Heart left ventricle (tissue), 16 donors: ENCODE results near the gene HYCC2. TPM values are rescaled to one million over a fixed set of nuclear protein-coding genes. Genes with fewer than 3 reads are reported as not detected.

Source experiments
- ATAC-seq, 4 donors: fragments of 200-7000 bp; cut with Tn5 transposase; one replicate each; pipeline ENCODE4 v1.9.1; 2020 to 2022; ENCODE audit warnings: moderate library complexity in 4 of 4, mild to moderate bottlenecking in 3 of 4, moderate number of reproducible peaks in 1 of 4
- DNase-seq, 5 donors: peaks; one replicate each; pipeline ENCODE4 v3.0.0-alpha.2; 2020
- H3K27ac ChIP-seq, 12 donors: fragments of 200-600 bp; sonication (generic) in 4 of 12; one replicate each; pipeline versions ENCODE4 v1.5.0 to v1.8.0; 2016 to 2022; ENCODE audit warnings: mild to moderate bottlenecking in 2 of 12
- H3K27me3 ChIP-seq, 9 donors: fragments of 200-600 bp; sonication (generic) in 2 of 9; one replicate each; pipeline versions ENCODE4 v1.5.1 to v1.8.0; 2016 to 2022; ENCODE audit warnings: mild to moderate bottlenecking in 3 of 9
- H3K36me3 ChIP-seq, 9 donors: fragments of 200-600 bp; sonication (generic) in 2 of 9; one replicate each; pipeline versions ENCODE4 v1.5.0 to v1.8.0; 2018 to 2022; ENCODE audit warnings: mild to moderate bottlenecking in 2 of 9
- H3K4me1 ChIP-seq, 12 donors: fragments of 200-600 bp; sonication (generic) in 4 of 12; one replicate each; pipeline versions ENCODE4 v1.5.0 to v1.8.0; 2016 to 2022; ENCODE audit warnings: mild to moderate bottlenecking in 3 of 12
- H3K4me3 ChIP-seq, 12 donors: fragments of 200-600 bp; sonication (generic) in 4 of 12; one replicate each; pipeline versions ENCODE4 v1.5.0 to v1.8.0; 2017 to 2022; ENCODE audit warnings: mild to moderate bottlenecking in 9 of 12, moderate library complexity in 4 of 12
- H3K9me3 ChIP-seq, 12 donors: fragments of 200-600 bp; sonication (generic) in 4 of 12; one replicate each; pipeline versions ENCODE4 v1.5.0 to v1.8.0; 2016 to 2022; ENCODE audit warnings: mild to moderate bottlenecking in 1 of 12
- POLR2A ChIP-seq, 2 donors: fragments of 450-650 bp; IDR thresholded peaks; one replicate each; pipeline ENCODE4 v1.6.1; 2017; ENCODE audit warnings: antibody characterized with exemption in 2 of 2, mild to moderate bottlenecking in 2 of 2, moderate library complexity in 2 of 2
- WGBS, 4 donors: extraction: QIAGEN DNeasy Blood & Tissue Kit in 2 of 4; methylation state at CpG; one replicate each; pipeline versions ENCODE4 v1.1.5 to v1.1.7; 2013 to 2018; 5-methylcytosine and 5-hydroxymethylcytosine counted together
- intact Hi-C, 10 donors: fragments of 100-400 bp; cut with DNase I; formaldehyde crosslinking; loops; one replicate each; pipeline versions ENCODE4 v1.11.1 to v1.14.2; 2022
- polyA plus RNA-seq, 2 donors: library from polyadenylated mRNA; stranded (reverse); fragments of 200-250 nt; gene quantifications; one replicate each; pipeline ENCODE4 v1.2.3, GENCODE V29; 2013
- total RNA-seq, 9 donors: library from RNA; depleted of rRNA in 2 of 9; stranded (reverse); fragments of >200 nt in 2 of 9; fragmentation: NEBNext Ultra II Directional in 3 of 9; extraction: Animal tissue kit (Norgen Biotek cat#: 25700) in 3 of 9; gene quantifications; one replicate each; pipeline versions ENCODE4 v1.1.0 to v1.2.4, GENCODE V29; 2016 to 2023
- TF ChIP-seq, protein P1 (sequence below), 12 donors: fragments of 200-600 bp; sonication (generic) in 4 of 12; IDR thresholded peaks; one replicate each; pipeline versions ENCODE4 v1.5.0 to v1.8.0; 2018 to 2022; ENCODE audit warnings: antibody characterized with exemption in 12 of 12, mild to moderate bottlenecking in 5 of 12
- donor health status: ischemic (EF 13 %, LVEDD 7.1; RV severe dilation, severe dysfunction).
- donor health status: healthy with polysubstance abuse.
- donor health status: DM: no; HTN: yes; CAD: no.
- donor health status: DM: no; HTN: no; CAD: no.
- donor health status: ischemic (EF 25% LVEDD 6.9; RV normal size, moderate dysfunction).
- donor health status: ischemic (EF 25% LVEDD 5.7; RV mildly dilated, moderate dysfunction).
- donor health status: healthy.
- donor health status: DM: yes; HTN: yes; CAD: no.
- donor health status: ischemic (EF 35%, LVEDD 5.7; RV mildly dilated, moderate dysfunction).
- donor health status: nonischemic (EF 11% LVEDD 7.7; RV severe dilation, severe dysfunction).
- donor health status: DM: yes; HTN: yes; CAD: no.
- donor health status: PGD.
- donor health status: ischemic (EF 29% LVEDD 5.4; RV normal size, mild dysfunction).
- donor health status: nonischemic (EF 23%, LVEDD 6.1; RV moderate dilation, normal function).

The HYCC2 gene
- total and polyA plus RNA-seq, 11 donors: 3.7 to 16.3 (median 9.1) TPM

DNA sequence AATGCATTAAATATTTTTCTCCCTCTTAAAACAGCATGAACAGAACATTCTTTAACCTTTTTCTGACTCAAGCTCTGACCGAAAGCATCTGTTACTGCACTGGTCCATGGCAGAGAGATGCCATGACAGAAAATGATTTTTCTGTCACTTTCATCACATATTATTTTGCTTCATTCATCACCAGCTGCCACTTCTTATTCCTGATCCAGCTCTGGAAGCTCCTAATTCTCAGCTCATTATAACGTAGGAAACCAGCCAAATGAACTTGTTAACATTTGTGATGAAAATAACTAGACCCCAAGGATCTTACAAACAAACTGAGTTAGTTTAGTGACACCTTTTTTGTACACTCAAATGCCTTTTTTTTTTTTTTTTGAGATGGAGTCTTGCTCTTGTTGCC lies 36.9 kb upstream of the HYCC2 start:
- TF ChIP-seq, protein P1, sequence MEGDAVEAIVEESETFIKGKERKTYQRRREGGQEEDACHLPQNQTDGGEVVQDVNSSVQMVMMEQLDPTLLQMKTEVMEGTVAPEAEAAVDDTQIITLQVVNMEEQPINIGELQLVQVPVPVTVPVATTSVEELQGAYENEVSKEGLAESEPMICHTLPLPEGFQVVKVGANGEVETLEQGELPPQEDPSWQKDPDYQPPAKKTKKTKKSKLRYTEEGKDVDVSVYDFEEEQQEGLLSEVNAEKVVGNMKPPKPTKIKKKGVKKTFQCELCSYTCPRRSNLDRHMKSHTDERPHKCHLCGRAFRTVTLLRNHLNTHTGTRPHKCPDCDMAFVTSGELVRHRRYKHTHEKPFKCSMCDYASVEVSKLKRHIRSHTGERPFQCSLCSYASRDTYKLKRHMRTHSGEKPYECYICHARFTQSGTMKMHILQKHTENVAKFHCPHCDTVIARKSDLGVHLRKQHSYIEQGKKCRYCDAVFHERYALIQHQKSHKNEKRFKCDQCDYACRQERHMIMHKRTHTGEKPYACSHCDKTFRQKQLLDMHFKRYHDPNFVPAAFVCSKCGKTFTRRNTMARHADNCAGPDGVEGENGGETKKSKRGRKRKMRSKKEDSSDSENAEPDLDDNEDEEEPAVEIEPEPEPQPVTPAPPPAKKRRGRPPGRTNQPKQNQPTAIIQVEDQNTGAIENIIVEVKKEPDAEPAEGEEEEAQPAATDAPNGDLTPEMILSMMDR (IDR thresholded peaks at IDR 0.05): no peak
- no peak for TF ChIP-seq POLR2A (IDR thresholded peaks at IDR 0.05)
- 77 to 95% (median 90%) methylated on average over 2 of the region's 2 CpGs for WGBS, 4 donors
- intact Hi-C loops: no loop called here
- ATAC-seq (no peak), DNase-seq (no peak)
- no peaks in the 10 kb centered on the region for H3K9me3 ChIP-seq
- peaks cover 0 to 3% (median 0%) of the 10 kb centered on the region in 9 donors for H3K36me3 ChIP-seq
- H3K27ac ChIP-seq: no peak overlapping the region
- no peak overlapping the region for H3K4me3 ChIP-seq
- no peaks in the 10 kb centered on the region for H3K27me3 ChIP-seq
- H3K4me1 ChIP-seq: peaks cover 0 to 15% (median 0%) of the 10 kb centered on the region in 12 donors

DNA sequence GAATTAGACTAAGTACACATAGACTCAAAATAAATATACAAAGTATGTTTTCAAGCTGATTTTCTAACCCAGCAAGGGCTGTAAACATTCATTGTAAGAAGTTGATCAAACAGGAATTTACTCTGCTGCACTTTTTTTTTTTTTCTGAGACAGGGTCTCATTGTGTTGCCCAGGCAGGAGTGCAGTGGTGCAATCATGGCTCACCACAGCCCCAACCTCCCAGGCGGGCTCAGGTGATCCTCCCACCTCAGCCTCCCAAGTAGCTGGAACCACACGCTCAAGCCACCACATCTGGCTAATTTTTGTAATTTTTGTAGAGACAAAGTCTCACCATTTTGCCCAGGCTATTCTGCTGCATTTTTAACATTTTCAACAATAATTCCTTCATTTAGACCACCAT lies 36.2 kb upstream of the HYCC2 start:
- peaks cover 0 to 15% (median 0%) of the 10 kb centered on the region in 12 donors for H3K4me1 ChIP-seq
- peaks cover 0 to 3% (median 0%) of the 10 kb centered on the region in 9 donors for H3K36me3 ChIP-seq
- H3K27me3 ChIP-seq: no peaks in the 10 kb centered on the region
- ATAC-seq (no peak), DNase-seq (no peak)
- no peak overlapping the region for H3K27ac ChIP-seq
- 95 to 98% (median 97%) methylated on average over 2 of the region's 2 CpGs for WGBS, 4 donors
- intact Hi-C loops: no loop called here
- no peak for TF ChIP-seq POLR2A (IDR thresholded peaks at IDR 0.05)
- TF ChIP-seq, protein P1 (IDR thresholded peaks at IDR 0.05): no peak
- H3K4me3 ChIP-seq: no peak overlapping the region
- no peaks in the 10 kb centered on the region for H3K9me3 ChIP-seq

DNA sequence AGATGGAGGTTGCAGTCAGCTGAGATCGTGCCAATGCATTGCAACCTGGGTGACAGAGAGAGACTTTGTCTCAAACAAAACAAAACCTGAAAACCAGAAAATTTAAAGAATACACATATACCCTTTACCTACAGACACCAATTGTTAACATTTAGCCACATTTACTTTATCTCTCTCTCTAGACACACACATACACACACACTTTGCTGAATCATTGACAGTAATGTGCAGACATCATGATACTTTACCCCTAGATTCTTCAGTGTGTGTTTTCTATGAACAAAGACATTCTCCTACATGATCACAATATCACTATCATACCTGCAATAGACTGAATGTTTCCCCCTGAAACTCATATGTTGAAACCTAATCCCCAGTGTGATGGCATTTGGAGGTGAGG lies 34.3 kb upstream of the HYCC2 start:
- no peak for TF ChIP-seq POLR2A (IDR thresholded peaks at IDR 0.05)
- intact Hi-C loops: no loop called here
- DNase-seq (no peak), ATAC-seq (no peak)
- H3K27ac ChIP-seq: no peak overlapping the region
- H3K4me1 ChIP-seq: peaks cover 0 to 11% (median 0%) of the 10 kb centered on the region in 12 donors
- H3K27me3 ChIP-seq: no peaks in the 10 kb centered on the region
- H3K4me3 ChIP-seq: no peak overlapping the region
- H3K36me3 ChIP-seq: peaks cover 0 to 3% (median 0%) of the 10 kb centered on the region in 9 donors
- no peaks in the 10 kb centered on the region for H3K9me3 ChIP-seq
- 96 to 100% (median 98%) methylated on average over 1 of the region's 1 CpG for WGBS, 4 donors

DNA sequence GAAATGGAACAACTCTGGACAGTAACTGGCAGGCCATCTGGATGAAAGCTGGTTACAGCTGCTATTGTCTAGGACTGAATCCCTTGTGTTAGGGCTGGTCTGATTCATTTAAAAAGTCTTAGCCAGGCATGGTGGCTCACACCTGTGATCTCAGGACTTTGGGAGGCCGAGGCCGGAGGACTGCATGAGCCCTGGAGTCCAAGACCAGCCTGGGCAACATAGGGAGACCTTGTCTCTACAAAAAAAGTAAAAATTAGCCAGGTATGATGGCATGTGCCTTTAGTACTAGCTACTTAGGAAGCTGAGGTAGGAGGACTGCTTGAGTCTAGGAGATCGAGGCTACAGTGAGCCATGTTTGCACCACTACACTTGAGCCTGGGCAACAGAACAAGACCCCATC lies 29.0 kb upstream of the HYCC2 start:
- ATAC-seq (no peak), DNase-seq (no peak)
- no peaks in the 10 kb centered on the region for H3K27me3 ChIP-seq
- H3K4me3 ChIP-seq: no peak overlapping the region
- no peaks in the 10 kb centered on the region for H3K4me1 ChIP-seq
- intact Hi-C loops: no loop called here
- 92 to 99% (median 96%) methylated on average over 3 of the region's 3 CpGs for WGBS, 4 donors
- no peaks in the 10 kb centered on the region for H3K9me3 ChIP-seq
- peaks cover 0 to 3% (median 0%) of the 10 kb centered on the region in 9 donors for H3K36me3 ChIP-seq
- TF ChIP-seq, protein P1 (IDR thresholded peaks at IDR 0.05): no peak
- no peak for TF ChIP-seq POLR2A (IDR thresholded peaks at IDR 0.05)
- H3K27ac ChIP-seq: no peak overlapping the region

DNA sequence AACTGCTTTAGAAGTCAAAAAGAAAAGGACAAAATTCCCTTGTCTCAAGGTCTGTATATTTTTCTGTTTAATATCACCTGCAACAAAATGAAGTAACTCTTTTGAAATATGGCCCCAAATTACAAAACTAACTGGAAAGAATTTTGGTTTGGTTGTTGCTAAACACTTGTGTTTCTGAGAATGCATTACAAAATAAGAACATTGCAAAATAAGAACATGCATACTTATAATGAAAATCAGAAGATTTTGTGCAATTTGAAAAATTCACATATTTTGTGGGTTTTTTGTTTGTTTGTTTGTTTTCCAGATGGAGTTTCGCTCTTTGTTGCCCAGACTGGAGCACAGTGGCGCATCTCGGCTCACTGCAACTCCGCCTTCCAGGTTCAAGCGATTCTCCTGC lies 22.1 kb upstream of the HYCC2 start:
- 96 to 99% (median 98%) methylated on average over 5 of the region's 5 CpGs for WGBS, 4 donors
- ATAC-seq: no peak
- H3K27ac ChIP-seq: peak overlapping the region in 1 of 12 donors; percentile 28

More for the DNA sequence above, 22.1 kb upstream of the HYCC2 start:
- H3K4me1 ChIP-seq: no peaks in the 10 kb centered on the region
- TF ChIP-seq, protein P1 (IDR thresholded peaks at IDR 0.05): no peak
- no peak for TF ChIP-seq POLR2A (IDR thresholded peaks at IDR 0.05)
- no peaks in the 10 kb centered on the region for H3K9me3 ChIP-seq
- no peak for DNase-seq
- intact Hi-C loops: no loop called here
- no peaks in the 10 kb centered on the region for H3K27me3 ChIP-seq
- peaks cover 0 to 22% (median 13%) of the 10 kb centered on the region in 9 donors for H3K36me3 ChIP-seq
- peak overlapping the region in 1 of 12 donors; percentile 41 for H3K4me3 ChIP-seq
